Ovary (tissue), 3 donors: ENCODE results near the gene COL4A1.
A peak's percentile ranks its signal among the peaks of the same experiment; 100 is the strongest.

ENCODE experiments used
- EP300 ChIP-seq: sonication (generic); formaldehyde crosslinking; IDR thresholded peaks from one replicate; pipeline ENCODE4 v1.6.1; 2017; ENCODE audit warnings: antibody characterized with exemption
- TF ChIP-seq, protein P1 (sequence below), 3 donors: fragments of 450-650 bp in 2 of 3; fragments of 200-600 bp in 1 of 3; IDR thresholded peaks; one replicate each; pipeline versions ENCODE4 v1.5.1 to v1.8.0; 2016 to 2022; ENCODE audit warnings: antibody characterized with exemption in 3 of 3, mild to moderate bottlenecking in 1 of 3
- donor health status: DM: no; HTN: no; CAD: no.

DNA sequence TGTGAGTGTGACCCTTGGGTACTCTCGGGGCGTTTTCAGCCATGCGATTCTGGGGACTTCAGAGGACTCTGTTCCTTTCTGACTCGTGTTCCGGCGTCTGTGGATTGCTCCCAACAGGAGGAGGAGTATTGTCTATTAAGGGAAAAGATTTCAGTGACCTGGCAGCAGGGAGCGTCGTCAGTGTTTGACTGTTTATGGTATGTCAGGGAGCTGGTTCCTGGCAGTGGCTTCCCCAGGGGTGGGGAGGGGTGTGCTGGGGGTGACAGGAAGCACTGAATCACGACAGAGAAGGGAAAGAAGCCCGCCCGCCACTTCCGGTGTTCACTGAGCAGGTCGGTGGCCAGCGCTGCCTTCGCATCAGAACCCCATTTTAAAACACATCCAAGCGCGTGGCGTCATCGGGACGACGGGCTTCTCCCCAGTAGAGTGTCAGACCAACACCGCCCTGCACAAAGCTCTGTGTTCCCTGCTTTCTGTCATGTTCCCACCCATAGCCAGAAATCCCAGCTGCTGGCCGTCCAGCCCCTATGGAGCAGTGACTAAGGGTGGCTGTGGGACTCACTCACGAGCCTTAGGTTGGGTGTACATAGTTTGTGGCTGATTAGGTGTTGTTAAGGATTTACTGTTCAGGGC, 34.0 kb upstream of the COL4A1 start:
- TF ChIP-seq, protein P1, sequence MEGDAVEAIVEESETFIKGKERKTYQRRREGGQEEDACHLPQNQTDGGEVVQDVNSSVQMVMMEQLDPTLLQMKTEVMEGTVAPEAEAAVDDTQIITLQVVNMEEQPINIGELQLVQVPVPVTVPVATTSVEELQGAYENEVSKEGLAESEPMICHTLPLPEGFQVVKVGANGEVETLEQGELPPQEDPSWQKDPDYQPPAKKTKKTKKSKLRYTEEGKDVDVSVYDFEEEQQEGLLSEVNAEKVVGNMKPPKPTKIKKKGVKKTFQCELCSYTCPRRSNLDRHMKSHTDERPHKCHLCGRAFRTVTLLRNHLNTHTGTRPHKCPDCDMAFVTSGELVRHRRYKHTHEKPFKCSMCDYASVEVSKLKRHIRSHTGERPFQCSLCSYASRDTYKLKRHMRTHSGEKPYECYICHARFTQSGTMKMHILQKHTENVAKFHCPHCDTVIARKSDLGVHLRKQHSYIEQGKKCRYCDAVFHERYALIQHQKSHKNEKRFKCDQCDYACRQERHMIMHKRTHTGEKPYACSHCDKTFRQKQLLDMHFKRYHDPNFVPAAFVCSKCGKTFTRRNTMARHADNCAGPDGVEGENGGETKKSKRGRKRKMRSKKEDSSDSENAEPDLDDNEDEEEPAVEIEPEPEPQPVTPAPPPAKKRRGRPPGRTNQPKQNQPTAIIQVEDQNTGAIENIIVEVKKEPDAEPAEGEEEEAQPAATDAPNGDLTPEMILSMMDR (IDR thresholded peaks at IDR 0.05): no peak
- TF ChIP-seq EP300: peak; percentile 85
